Stomach (tissue), 4 donors: ENCODE data around the gene ACTN4.

Source experiments
- CTCF ChIP-seq, 7 experiments: fragments of 450-650 bp in 4 of 7; fragments of 200-600 bp in 3 of 7; sonication (generic) in 3 of 7; IDR thresholded peaks; one replicate each; pipeline ENCODE4 v1.5.1; 2016 to 2019; ENCODE audit warnings: antibody characterized with exemption in 7 of 7, control low read depth in 2 of 7, mild to moderate bottlenecking in 1 of 7
- POLR2A ChIP-seq, 4 donors: fragments of 450-650 bp; IDR thresholded peaks; one replicate each; pipeline ENCODE4 v1.6.1; 2016; ENCODE audit warnings: antibody characterized with exemption in 4 of 4, control low read depth in 2 of 4, mild to moderate bottlenecking in 1 of 4, moderate library complexity in 1 of 4

GRCh38 chr19:38632476-38633213 lies 14.8 kb upstream of the ACTN4 start:
- no peak for TF ChIP-seq CTCF (IDR thresholded peaks at IDR 0.05)
- no peak for TF ChIP-seq POLR2A (IDR thresholded peaks at IDR 0.05)
